ENCODE measurements around the gene ATF5.

DNA sequence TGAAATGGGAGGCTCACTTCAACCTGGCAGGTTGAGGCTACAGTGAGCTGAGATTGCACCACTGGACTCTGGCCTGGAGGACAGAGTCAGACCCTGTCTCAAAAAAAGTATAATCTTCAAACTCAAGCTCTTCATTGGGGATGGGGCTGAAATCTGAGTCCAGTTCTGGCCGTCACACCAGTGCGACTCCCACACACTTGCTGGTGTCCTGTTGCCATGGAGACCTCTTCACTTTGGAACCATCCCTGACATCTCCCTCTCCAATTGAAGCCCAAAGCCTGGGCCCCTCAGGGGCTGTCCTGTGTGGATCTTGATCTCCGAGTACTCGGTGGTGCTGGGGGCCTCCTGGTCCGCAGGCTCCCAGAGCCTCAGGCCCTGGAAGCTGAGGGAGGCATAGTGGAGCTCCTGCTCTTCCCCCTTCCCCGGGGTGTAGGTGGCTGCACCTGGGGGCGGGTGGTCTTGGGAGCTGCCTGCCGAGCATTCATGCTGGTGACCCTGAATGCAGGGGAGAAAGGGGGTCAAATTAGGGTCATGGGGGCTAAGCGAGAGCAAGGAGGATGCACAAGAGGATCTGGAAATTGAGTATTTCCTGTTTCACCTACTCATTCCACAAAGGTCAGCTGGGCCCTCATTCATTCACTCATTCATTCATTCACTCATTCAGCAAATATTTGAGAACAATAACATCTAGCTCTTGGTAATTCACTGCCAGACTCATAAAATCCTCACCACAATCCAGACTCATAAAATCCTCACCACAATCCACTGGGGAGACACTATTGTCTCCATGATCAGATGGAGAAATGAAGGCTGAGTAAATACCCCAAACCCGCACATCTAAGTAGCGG lies 21.0 kb downstream of the ATF5 start:
- TF ChIP-seq, protein P1, sequence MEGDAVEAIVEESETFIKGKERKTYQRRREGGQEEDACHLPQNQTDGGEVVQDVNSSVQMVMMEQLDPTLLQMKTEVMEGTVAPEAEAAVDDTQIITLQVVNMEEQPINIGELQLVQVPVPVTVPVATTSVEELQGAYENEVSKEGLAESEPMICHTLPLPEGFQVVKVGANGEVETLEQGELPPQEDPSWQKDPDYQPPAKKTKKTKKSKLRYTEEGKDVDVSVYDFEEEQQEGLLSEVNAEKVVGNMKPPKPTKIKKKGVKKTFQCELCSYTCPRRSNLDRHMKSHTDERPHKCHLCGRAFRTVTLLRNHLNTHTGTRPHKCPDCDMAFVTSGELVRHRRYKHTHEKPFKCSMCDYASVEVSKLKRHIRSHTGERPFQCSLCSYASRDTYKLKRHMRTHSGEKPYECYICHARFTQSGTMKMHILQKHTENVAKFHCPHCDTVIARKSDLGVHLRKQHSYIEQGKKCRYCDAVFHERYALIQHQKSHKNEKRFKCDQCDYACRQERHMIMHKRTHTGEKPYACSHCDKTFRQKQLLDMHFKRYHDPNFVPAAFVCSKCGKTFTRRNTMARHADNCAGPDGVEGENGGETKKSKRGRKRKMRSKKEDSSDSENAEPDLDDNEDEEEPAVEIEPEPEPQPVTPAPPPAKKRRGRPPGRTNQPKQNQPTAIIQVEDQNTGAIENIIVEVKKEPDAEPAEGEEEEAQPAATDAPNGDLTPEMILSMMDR (IDR thresholded peaks at IDR 0.05) = no peak
- no peak for TF ChIP-seq POLR2A (IDR thresholded peaks at IDR 0.05)
- TF ChIP-seq EP300 (IDR thresholded peaks at IDR 0.05) = no peak

Data from ovary (tissue), 3 donors.